Gastroesophageal sphincter (tissue), 4 donors: ENCODE results near the gene RPIA. TPM values are rescaled to one million over a fixed set of nuclear protein-coding genes. Genes with fewer than 3 reads are reported as not detected.

ENCODE experiments used
- ATAC-seq: fragments of 150-250 bp; one replicate; pipeline ENCODE4 v1.9.1; 2016; ENCODE audit warnings: mild to moderate bottlenecking, moderate library complexity
- H3K27ac ChIP-seq, 4 donors: fragments of 200-600 bp; sonication (generic) in 3 of 4; 1 replicate in 3 of 4; 2 replicates in 1 of 4; pipeline ENCODE4 v1.5.1; 2016 to 2019
- H3K27me3 ChIP-seq: fragments of 200-600 bp; sonication (generic); one replicate; pipeline ENCODE4 v1.5.1; 2019
- H3K36me3 ChIP-seq, 2 donors: fragments of 200-600 bp; sonication (generic); one replicate each; pipeline ENCODE4 v1.5.1; 2019; ENCODE audit warnings: control low read depth in 1 of 2
- H3K4me1 ChIP-seq, 3 donors: fragments of 200-600 bp; sonication (generic); 1 replicate in 2 of 3; 2 replicates in 1 of 3; pipeline ENCODE4 v1.5.1; 2016 to 2019; ENCODE audit warnings: control low read depth in 2 of 3
- H3K4me3 ChIP-seq, 2 donors: fragments of 200-600 bp; sonication (generic); one replicate each; pipeline ENCODE4 v1.5.1; 2019; ENCODE audit warnings: mild to moderate bottlenecking in 1 of 2, moderate library complexity in 1 of 2
- H3K9me3 ChIP-seq, 3 donors: fragments of 200-600 bp; sonication (generic); one replicate each; pipeline ENCODE4 v1.5.1; 2017 to 2019; ENCODE audit warnings: control low read depth in 2 of 3
- EP300 ChIP-seq: sonication (generic); formaldehyde crosslinking; IDR thresholded peaks from one replicate; pipeline ENCODE4 v1.6.1; 2017; ENCODE audit warnings: antibody characterized with exemption, mild to moderate bottlenecking
- POLR2A ChIP-seq, 2 donors: fragments of 450-650 bp; IDR thresholded peaks; one replicate each; pipeline ENCODE4 v1.6.1; 2017; ENCODE audit warnings: antibody characterized with exemption in 2 of 2, mild to moderate bottlenecking in 2 of 2, moderate library complexity in 1 of 2
- POLR2AphosphoS5 ChIP-seq: sonication (generic); formaldehyde crosslinking; IDR thresholded peaks from one replicate; pipeline ENCODE4 v1.6.1; 2017; ENCODE audit warnings: antibody characterized with exemption
- WGBS, 2 donors: methylation state at CpG; one replicate each; pipeline ENCODE4 v1.1.5; 2018; ENCODE audit warnings: low coverage in 1 of 2; 5-methylcytosine and 5-hydroxymethylcytosine counted together
- total RNA-seq, 4 donors: library from RNA; depleted of rRNA; stranded (reverse); fragments of >200 nt; gene quantifications; one replicate each; pipeline ENCODE4 v1.1.0, GENCODE V29; 2016
- TF ChIP-seq, protein P1 (sequence below), 4 experiments: fragments of 200-600 bp in 2 of 4; fragments of 450-650 bp in 2 of 4; sonication (generic) in 1 of 4; IDR thresholded peaks; one replicate each; pipeline ENCODE4 v1.5.1; 2017 to 2019; ENCODE audit warnings: antibody characterized with exemption in 4 of 4, mild to moderate bottlenecking in 2 of 4, moderate library complexity in 2 of 4

Gene RPIA
- total RNA-seq, 4 donors from 2014 or later = 4.4 to 7.7 (median 6.6) TPM

DNA sequence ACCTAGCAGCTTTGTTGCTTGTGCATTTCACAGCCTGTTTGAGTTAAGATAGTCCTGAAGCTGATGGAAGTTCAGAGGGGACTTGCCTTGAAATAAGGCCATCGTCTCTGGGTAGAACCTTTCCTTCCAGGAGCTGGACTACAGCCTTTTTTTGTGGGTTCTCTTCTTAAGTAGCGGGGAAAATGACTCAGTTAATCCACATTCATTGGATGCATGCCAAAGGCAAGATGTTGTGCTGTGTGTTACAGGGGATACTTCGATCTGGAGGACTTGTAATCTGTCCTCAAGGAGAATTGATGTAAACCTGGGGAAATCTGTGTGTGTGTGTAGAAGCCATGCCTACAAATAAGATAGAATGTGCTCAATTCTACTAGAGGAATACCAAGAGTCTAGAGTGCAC is 46.8 kb downstream of the RPIA start:
- Histone ChIP-seq H3K9me3 (no peaks in the 10 kb centered on the region), H3K4me1 (no peaks in the 10 kb centered on the region), H3K4me3 (no peak overlapping the region), H3K36me3 (peaks cover 0 to 79% of the 10 kb centered on the region in 2 donors), H3K27me3 (no peaks in the 10 kb centered on the region), H3K27ac (peak overlapping the region in 1 of 4 donors; percentile 59)
- TF ChIP-seq POLR2A (IDR thresholded peaks at IDR 0.05) = no peak
- no peak for TF ChIP-seq POLR2AphosphoS5
- TF ChIP-seq EP300 = no peak
- TF ChIP-seq, protein P1, sequence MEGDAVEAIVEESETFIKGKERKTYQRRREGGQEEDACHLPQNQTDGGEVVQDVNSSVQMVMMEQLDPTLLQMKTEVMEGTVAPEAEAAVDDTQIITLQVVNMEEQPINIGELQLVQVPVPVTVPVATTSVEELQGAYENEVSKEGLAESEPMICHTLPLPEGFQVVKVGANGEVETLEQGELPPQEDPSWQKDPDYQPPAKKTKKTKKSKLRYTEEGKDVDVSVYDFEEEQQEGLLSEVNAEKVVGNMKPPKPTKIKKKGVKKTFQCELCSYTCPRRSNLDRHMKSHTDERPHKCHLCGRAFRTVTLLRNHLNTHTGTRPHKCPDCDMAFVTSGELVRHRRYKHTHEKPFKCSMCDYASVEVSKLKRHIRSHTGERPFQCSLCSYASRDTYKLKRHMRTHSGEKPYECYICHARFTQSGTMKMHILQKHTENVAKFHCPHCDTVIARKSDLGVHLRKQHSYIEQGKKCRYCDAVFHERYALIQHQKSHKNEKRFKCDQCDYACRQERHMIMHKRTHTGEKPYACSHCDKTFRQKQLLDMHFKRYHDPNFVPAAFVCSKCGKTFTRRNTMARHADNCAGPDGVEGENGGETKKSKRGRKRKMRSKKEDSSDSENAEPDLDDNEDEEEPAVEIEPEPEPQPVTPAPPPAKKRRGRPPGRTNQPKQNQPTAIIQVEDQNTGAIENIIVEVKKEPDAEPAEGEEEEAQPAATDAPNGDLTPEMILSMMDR (IDR thresholded peaks at IDR 0.05) = no peak
- WGBS, 2 donors = 50 to 53% methylated on average over 1 to 3 of the region's 3 CpGs
- ATAC-seq = no peak

DNA sequence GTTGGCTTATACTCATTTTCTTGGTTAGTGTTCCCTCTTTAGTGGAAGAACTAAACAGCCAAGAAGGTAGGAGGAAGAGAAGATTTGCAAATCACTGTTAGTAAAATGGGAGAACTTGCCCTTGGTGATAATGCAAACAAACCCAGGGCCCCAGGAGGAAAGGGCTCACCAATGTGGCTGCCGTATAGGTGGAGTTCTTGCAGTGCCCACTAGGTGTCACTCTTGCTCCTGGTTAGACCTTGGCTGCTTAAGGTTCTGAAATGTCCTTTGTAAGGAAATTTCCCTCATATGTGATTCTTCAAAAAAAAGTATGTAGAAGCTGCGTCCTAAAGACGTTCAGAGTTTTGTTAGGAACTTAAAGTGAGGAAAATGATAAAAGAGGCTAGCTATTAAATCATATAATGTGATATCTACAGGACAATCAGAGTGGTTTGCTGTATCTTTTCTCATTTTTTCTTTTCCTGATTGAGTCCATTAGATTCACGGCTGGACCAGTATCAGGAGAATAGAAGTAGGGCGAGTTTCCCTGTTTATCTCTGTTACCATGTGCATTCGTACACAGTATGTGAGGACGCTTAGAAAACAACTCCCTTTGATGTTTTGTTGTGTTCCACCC is 48.6 kb downstream of the RPIA start:
- Histone ChIP-seq H3K4me1 (no peaks in the 10 kb centered on the region), H3K27ac (no peak overlapping the region), H3K4me3 (no peak overlapping the region), H3K9me3 (peaks cover 0 to 4% (median 0%) of the 10 kb centered on the region in 3 donors), H3K27me3 (no peaks in the 10 kb centered on the region), H3K36me3 (peaks cover 0 to 88% of the 10 kb centered on the region in 2 donors)
- no peak for TF ChIP-seq EP300
- TF ChIP-seq, protein P1 (IDR thresholded peaks at IDR 0.05) = peak; percentile 64 to 87 (median 78)
- WGBS, 2 donors = 39 to 42% methylated on average over 6 to 7 of the region's 7 CpGs
- peak; percentile 62 for ATAC-seq

GRCh38 chr2:88746929-88747490 is 55.5 kb downstream of the RPIA start:
- Histone ChIP-seq H3K9me3 (peaks cover 0 to 10% (median 0%) of the 10 kb centered on the region in 3 donors), H3K27me3 (no peaks in the 10 kb centered on the region), H3K27ac (no peak overlapping the region), H3K4me3 (no peak overlapping the region), H3K4me1 (no peaks in the 10 kb centered on the region), H3K36me3 (peaks cover 2 to 96% of the 10 kb centered on the region in 2 donors)
- no peak for ATAC-seq
- TF ChIP-seq EP300 (no peak), POLR2AphosphoS5 (no peak), POLR2A (IDR thresholded peaks at IDR 0.05) (no peak)
- TF ChIP-seq, protein P1 (IDR thresholded peaks at IDR 0.05) = no peak
- WGBS, 2 donors = 100% methylated on average over 2 to 5 of the region's 6 CpGs

DNA sequence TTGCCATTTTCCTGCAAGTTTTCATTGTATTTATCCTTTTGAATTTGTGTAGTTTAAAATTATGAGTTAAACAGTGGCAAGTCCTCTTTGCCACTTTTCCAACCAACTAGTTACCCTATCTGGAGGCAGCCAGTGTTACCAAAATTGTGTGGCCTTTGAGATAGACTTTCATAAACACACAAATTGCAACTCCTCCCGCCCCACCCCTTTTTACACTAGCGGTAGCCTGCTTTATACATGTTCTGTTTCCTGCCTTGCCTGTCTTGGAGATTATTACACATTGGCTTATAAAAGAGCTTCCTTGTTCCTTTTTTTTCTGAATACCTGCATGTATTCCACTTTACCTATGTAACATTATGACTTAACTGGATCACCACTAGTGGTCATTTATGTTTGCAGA is 56.5 kb downstream of the RPIA start:
- H3K36me3 ChIP-seq = peaks cover 2 to 93% of the 10 kb centered on the region in 2 donors
- TF ChIP-seq POLR2A (IDR thresholded peaks at IDR 0.05) = no peak
- TF ChIP-seq EP300 = no peak
- TF ChIP-seq POLR2AphosphoS5 = no peak
- TF ChIP-seq, protein P1 (IDR thresholded peaks at IDR 0.05) = no peak

GRCh38 chr2:88751768-88752167 is 60.3 kb downstream of the RPIA start:
- Histone ChIP-seq H3K36me3 (peaks cover 2 to 92% of the 10 kb centered on the region in 2 donors), H3K27me3 (no peaks in the 10 kb centered on the region), H3K4me3 (no peak overlapping the region), H3K9me3 (no peaks in the 10 kb centered on the region), H3K27ac (no peak overlapping the region), H3K4me1 (no peaks in the 10 kb centered on the region)
- no peak for ATAC-seq
- WGBS, 2 donors = 90 to 94% methylated on average over 3 of the region's 3 CpGs
- TF ChIP-seq POLR2A (IDR thresholded peaks at IDR 0.05) = no peak

More for the DNA sequence above, 56.5 kb downstream of the RPIA start:
- H3K4me1 ChIP-seq = no peaks in the 10 kb centered on the region
- 76 to 97% methylated on average over 2 of the region's 2 CpGs for WGBS, 2 donors
- no peak overlapping the region for H3K4me3 ChIP-seq
- no peaks in the 10 kb centered on the region for H3K27me3 ChIP-seq
- H3K9me3 ChIP-seq = peaks cover 0 to 10% (median 0%) of the 10 kb centered on the region in 3 donors
- no peak overlapping the region for H3K27ac ChIP-seq
- ATAC-seq = no peak
